AG09309 (cell line): ENCODE results near the gene COL23A1.

Source experiments
- DNase-seq: peaks from one replicate; pipeline ENCODE4 v3.0.0-alpha.2; 2010; ENCODE audit warnings: low read depth
- H3K4me3 ChIP-seq: 2 replicates; pipeline ENCODE4 v1.5.1; 2011; ENCODE audit warnings: mild to moderate bottlenecking, low read depth, low read length, moderate library complexity; ENCODE audit not compliant: control insufficient read depth
- TF ChIP-seq, protein P1 (sequence below): IDR thresholded peaks from 2 replicates; pipeline ENCODE4 v1.5.1; 2011; ENCODE audit warnings: mild to moderate bottlenecking, low read depth, low read length, inconsistent platforms; ENCODE audit not compliant: insufficient read depth, control insufficient read depth; ENCODE audit errors: missing control alignments

COL23A1 gene

DNA sequence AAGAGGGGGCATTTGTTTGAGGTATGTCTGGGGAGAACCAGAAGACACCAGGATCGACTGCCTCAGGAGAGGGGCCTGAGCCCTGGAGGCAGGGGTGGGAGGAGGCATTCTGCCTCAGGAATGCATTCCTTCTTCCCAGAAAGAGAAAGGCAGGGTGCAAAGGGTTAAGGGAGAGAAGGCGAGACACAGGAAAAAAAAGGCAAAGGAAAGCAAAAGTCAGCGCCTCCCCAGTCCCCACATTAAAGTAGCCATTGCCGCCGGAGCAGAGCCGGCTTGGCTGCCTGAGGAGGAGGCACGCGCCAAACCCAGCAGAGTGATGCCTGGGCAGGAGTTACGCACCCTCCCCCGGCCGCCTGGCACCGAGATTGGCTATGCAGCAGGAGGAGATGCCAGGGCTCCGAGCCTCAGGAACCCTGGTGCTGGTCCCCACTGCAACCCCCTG, 233.7 kb downstream of the COL23A1 start:
- TF ChIP-seq, protein P1, sequence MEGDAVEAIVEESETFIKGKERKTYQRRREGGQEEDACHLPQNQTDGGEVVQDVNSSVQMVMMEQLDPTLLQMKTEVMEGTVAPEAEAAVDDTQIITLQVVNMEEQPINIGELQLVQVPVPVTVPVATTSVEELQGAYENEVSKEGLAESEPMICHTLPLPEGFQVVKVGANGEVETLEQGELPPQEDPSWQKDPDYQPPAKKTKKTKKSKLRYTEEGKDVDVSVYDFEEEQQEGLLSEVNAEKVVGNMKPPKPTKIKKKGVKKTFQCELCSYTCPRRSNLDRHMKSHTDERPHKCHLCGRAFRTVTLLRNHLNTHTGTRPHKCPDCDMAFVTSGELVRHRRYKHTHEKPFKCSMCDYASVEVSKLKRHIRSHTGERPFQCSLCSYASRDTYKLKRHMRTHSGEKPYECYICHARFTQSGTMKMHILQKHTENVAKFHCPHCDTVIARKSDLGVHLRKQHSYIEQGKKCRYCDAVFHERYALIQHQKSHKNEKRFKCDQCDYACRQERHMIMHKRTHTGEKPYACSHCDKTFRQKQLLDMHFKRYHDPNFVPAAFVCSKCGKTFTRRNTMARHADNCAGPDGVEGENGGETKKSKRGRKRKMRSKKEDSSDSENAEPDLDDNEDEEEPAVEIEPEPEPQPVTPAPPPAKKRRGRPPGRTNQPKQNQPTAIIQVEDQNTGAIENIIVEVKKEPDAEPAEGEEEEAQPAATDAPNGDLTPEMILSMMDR, result no peak
- no peak overlapping the region for H3K4me3 ChIP-seq
- DNase-seq, result no peak

DNA sequence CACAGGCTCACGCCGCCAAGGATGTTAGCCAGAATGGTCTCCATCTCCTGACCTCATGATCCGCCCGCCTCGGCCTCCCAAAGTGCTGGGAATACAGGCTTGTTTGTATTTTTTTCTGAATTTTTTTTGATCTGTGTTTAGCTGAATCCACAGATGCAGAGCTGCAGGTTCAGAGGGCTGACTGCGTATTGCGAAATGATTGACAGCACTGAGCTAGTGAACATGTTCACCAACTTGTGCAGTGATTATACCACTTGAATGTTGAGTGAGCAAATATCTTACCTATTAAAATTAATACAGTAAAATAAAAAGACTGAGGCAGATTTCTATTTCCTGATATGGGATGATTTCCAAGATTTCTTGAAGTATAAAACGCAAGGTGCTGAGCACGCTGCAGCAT, 234.5 kb downstream of the COL23A1 start:
- no peak overlapping the region for H3K4me3 ChIP-seq
- TF ChIP-seq, protein P1, result no peak
- DNase-seq, result no peak

DNA sequence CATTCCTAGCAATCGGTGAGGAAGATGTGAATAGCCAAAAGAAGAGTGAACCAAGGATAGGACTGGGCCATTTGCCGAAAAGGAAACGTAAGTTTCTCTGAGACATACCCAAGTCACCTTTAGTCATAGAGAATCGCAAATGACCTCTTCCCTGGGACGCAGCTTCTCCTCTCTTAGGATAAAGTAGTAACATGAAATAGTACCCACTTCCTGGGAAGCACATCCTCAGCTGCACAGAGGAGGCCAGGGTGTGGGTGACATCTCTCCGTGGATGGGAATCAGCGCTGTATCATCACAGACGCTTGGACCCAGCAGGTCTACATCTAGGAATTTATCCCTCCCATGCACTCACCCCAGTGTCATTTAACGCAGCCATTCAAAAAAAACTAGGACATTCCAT, 236.7 kb downstream of the COL23A1 start:
- DNase-seq, result no peak
- no peak overlapping the region for H3K4me3 ChIP-seq
- TF ChIP-seq, protein P1, result no peak

DNA sequence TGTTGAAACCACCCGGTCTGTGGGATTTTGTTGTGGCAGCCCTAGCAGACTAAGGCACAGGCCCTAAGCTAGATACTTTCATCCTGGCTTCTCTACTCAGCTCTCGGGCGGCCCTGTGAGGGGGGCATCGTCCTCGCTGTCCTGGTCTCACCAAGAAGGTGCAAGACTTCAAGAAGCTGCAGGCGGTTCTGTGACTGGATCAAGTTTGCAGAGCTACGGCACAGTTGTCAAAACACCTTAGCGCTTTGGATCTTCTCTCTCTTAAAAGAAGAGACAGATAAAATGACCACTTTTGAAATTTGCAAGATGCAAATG, 238.2 kb downstream of the COL23A1 start:
- H3K4me3 ChIP-seq, result no peak overlapping the region
- no peak for DNase-seq
- TF ChIP-seq, protein P1, result no peak

DNA sequence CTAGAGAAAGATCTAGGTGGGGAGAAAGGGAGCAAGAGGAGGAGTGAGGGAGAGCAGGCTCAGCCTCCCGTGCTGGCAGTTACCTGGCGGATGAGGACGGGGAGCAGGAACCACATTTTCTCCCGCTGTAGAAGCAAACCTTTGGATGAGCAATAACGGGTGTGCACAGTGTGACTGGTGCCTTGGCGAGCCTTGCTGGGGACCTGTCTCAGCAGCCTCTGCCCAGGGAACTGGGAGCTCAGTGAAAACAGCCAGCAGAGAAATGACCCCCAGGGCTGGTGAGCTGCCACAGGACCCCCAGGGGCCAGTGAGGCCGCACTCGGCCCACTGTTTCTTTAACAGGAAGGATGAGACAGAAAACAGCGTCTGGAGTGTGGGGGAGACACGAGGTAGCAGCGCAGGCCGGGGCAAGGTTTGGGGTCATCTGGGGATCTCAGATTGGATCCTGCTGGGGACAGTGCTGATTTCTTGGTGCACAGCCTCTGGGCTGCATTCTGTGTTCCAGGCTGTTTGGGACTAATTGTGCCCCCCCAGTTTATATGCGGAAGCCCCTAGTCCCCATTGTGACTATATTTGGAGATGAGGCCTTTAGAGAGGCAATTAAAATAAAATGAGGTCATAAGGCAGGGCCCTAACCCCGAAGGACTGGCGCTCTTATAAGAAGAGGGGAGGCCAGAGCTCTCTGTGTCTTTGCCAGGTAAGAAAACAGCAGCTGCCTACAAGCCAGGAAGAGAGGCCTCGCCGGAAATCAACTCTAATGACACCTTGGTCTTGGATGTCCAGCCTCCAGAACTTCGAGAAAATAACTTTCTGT, 238.8 kb downstream of the COL23A1 start:
- no peak overlapping the region for H3K4me3 ChIP-seq
- no peak for DNase-seq
- TF ChIP-seq, protein P1, result no peak

- TF ChIP-seq, protein P1, result no peak
These were observed 239.6 kb downstream of the COL23A1 start for GRCh38 chr5:178350361-178351220.

More at GRCh38 chr5:178350361-178351220, 239.6 kb downstream of the COL23A1 start:
- no peak for DNase-seq
- H3K4me3 ChIP-seq, result no peak overlapping the region
